H1 (cell line): Measurements from ENCODE around the gene ALLC.

Experiments used
- CTCF ChIP-seq, 3 experiments: IDR thresholded peaks; 1 replicate in 2 of 3; 2 replicates in 1 of 3; pipeline versions ENCODE4 v1.5.1 to v1.6.1; 2011; ENCODE audit warnings: low read length in 3 of 3, mild to moderate bottlenecking in 3 of 3, inconsistent platforms in 2 of 3, low read depth in 1 of 3, moderate library complexity in 1 of 3; ENCODE audit not compliant: insufficient read depth in 1 of 3; ENCODE audit errors: control extremely low read depth in 1 of 3
- EP300 ChIP-seq, 2 experiments: IDR thresholded peaks; 1 replicate in 1 of 2; 2 replicates in 1 of 2; pipeline ENCODE4 v1.6.1; 2011 to 2012; ENCODE audit warnings: low read depth in 2 of 2, low read length in 2 of 2, mild to moderate bottlenecking in 2 of 2, borderline replicate concordance in 1 of 2, inconsistent platforms in 1 of 2, moderate library complexity in 1 of 2
- EZH2 ChIP-seq: fragments of 200-600 bp; sonication (generic); IDR thresholded peaks from 2 replicates; pipeline ENCODE4 v1.7.1; 2012; ENCODE audit warnings: low read depth, mild to moderate bottlenecking, moderate library complexity, low read length, inconsistent platforms; ENCODE audit not compliant: severe bottlenecking
- FOSL1 ChIP-seq: IDR thresholded peaks from 2 replicates; pipeline ENCODE4 v1.6.1; 2011; ENCODE audit warnings: mild to moderate bottlenecking, low read depth, low read length, moderate library complexity; ENCODE audit not compliant: insufficient read depth
- HDAC6 ChIP-seq: IDR thresholded peaks from one replicate; pipeline ENCODE4 v1.7.1; 2012; ENCODE audit warnings: low read depth, mild to moderate bottlenecking, inconsistent platforms, low read length, moderate library complexity
- JUND ChIP-seq: IDR thresholded peaks from 2 replicates; pipeline ENCODE4 v1.6.1; 2011; ENCODE audit warnings: mild to moderate bottlenecking, improper control_type of control experiment, low read length
- POLR2A ChIP-seq, 2 experiments: IDR thresholded peaks; 1 replicate in 1 of 2; 2 replicates in 1 of 2; pipeline ENCODE4 v1.6.1; 2011; ENCODE audit warnings: low read depth in 2 of 2, low read length in 2 of 2, mild to moderate bottlenecking in 2 of 2; ENCODE audit errors: control extremely low read depth in 1 of 2
- RAD21 ChIP-seq, 2 experiments: IDR thresholded peaks in 1 of 2; conservative IDR thresholded peaks in 1 of 2; 2 replicates each; pipeline ENCODE4 v1.6.1; 2011; ENCODE audit warnings: low read depth in 2 of 2, low read length in 2 of 2, improper control_type of control experiment in 1 of 2, inconsistent platforms in 1 of 2, mild to moderate bottlenecking in 1 of 2, moderate library complexity in 1 of 2
- SIX5 ChIP-seq: IDR thresholded peaks from 2 replicates; pipeline ENCODE4 v1.6.1; 2011; ENCODE audit warnings: mild to moderate bottlenecking, low read depth, low read length
- SP1 ChIP-seq: IDR thresholded peaks from 2 replicates; pipeline ENCODE4 v1.6.1; 2011; ENCODE audit warnings: low read depth, low read length
- TEAD4 ChIP-seq: IDR thresholded peaks from 2 replicates; pipeline ENCODE4 v1.6.1; 2012; ENCODE audit warnings: low read depth, low read length, inconsistent platforms, mixed read lengths
- TF ChIP-seq, protein P1 (sequence below): IDR thresholded peaks from 2 replicates; pipeline ENCODE4 v1.6.1; 2012; ENCODE audit warnings: inconsistent platforms
- TF ChIP-seq, protein P2 (sequence below): IDR thresholded peaks from 2 replicates; pipeline ENCODE4 v1.6.1; 2011; ENCODE audit warnings: low read length, improper control_type of control experiment

DNA sequence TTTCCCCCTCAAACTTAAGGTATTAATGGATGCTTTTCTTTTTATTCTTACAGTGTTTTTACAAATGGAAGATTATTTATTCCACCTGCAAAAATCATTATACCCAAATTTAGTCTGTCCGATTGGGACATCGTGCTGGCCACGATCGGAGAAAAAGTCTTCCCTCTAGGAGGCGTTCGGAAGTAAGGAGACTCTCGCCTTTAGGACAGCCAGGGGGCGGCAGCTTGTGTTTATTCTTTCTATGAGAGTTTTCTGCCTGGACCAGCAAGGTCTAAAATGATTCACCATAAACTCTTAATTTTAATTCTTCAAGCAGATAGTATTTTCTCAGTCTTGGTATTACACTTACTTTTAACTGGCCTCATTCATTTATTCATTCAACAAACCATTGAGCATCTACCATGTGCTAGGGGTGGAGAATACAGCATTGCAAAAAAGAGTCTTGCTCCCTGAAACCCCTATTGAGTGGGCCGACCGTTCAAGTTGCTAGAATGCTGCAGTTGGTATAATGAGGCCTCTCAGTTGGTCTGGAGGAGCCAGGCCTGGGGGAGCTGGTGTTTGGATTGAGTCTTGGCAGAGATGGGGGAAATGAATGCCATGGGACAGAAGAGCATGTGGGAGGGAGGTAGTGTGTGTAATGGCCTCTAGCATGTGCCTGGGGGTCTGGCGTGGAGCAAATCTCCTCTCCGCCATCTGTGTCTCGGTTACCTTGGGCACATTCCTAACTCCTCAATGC, 84.0 kb downstream of the ALLC start:
- no peak for TF ChIP-seq EZH2
- TF ChIP-seq SP1 = no peak
- TF ChIP-seq HDAC6 = no peak
- TF ChIP-seq CTCF (IDR thresholded peaks at IDR 0.05; ENCODE audit: control extremely low read depth in 1 of 3, insufficient read depth in 1 of 3, low read depth in 1 of 3, low read length in 3 of 3) = peak; percentile 32 to 77 (median 33)
- TF ChIP-seq EP300 (IDR thresholded peaks at IDR 0.05; ENCODE audit: borderline replicate concordance in 1 of 2, low read depth in 2 of 2, low read length in 2 of 2) = no peak
- TF ChIP-seq TEAD4 = no peak
- peak; percentile 32 to 39; a peak in 3 of 4 replicates for TF ChIP-seq RAD21 (IDR thresholded peaks at IDR 0.05 in 1 of 2, conservative IDR thresholded peaks at IDR 0.05 in 1 of 2; ENCODE audit: low read depth in 2 of 2, low read length in 2 of 2)
- TF ChIP-seq FOSL1 = no peak
- TF ChIP-seq SIX5 = no peak
- TF ChIP-seq, protein P1, sequence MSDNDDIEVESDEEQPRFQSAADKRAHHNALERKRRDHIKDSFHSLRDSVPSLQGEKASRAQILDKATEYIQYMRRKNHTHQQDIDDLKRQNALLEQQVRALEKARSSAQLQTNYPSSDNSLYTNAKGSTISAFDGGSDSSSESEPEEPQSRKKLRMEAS = no peak
- no peak for TF ChIP-seq JUND
- no peak for TF ChIP-seq POLR2A (IDR thresholded peaks at IDR 0.05; ENCODE audit: control extremely low read depth in 1 of 2, low read depth in 2 of 2, low read length in 2 of 2)
- TF ChIP-seq, protein P2, sequence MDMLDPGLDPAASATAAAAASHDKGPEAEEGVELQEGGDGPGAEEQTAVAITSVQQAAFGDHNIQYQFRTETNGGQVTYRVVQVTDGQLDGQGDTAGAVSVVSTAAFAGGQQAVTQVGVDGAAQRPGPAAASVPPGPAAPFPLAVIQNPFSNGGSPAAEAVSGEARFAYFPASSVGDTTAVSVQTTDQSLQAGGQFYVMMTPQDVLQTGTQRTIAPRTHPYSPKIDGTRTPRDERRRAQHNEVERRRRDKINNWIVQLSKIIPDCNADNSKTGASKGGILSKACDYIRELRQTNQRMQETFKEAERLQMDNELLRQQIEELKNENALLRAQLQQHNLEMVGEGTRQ = no peak
